PC-9 (cell line): ENCODE measurements around the gene FBN1.

ENCODE experiments used
- CTCF ChIP-seq: fragments of 200-600 bp; sonication (generic); conservative IDR thresholded peaks from 2 replicates; pipeline ENCODE4 v1.6.1; 2017; ENCODE audit warnings: mixed run types, antibody characterized with exemption, mild to moderate bottlenecking, moderate library complexity
- EZH2 ChIP-seq: fragments of 200-600 bp; sonication (generic); IDR thresholded peaks from 2 replicates; pipeline ENCODE4 v1.8.0; 2017; ENCODE audit warnings: antibody characterized with exemption, low read depth

GRCh38 chr15:48533982-48534381, 111.5 kb downstream of the FBN1 start:
- TF ChIP-seq CTCF (no peak), EZH2 (no peak)
